SH-SY5Y (cell line): Measurements from ENCODE around the gene VSIG8.

Source experiments
- GATA2 ChIP-seq: IDR thresholded peaks from 2 replicates; pipeline ENCODE4 v1.6.1; 2011; ENCODE audit warnings: mild to moderate bottlenecking, low read depth, low read length
- GATA3 ChIP-seq: IDR thresholded peaks from 2 replicates; pipeline ENCODE4 v1.6.1; 2011; ENCODE audit warnings: low read depth, mild to moderate bottlenecking, low read length, moderate library complexity

Gene VSIG8

GRCh38 chr1:159817276-159818041 is 45.0 kb downstream of the VSIG8 start:
- TF ChIP-seq GATA3, result no peak
- TF ChIP-seq GATA2, result no peak

- TF ChIP-seq GATA3 (no peak), GATA2 (no peak)
These were observed 46.5 kb downstream of the VSIG8 start for GRCh38 chr1:159815926-159816325.

GRCh38 chr1:159804924-159805323 is 57.5 kb downstream of the VSIG8 start:
- no peak for TF ChIP-seq GATA3
- no peak for TF ChIP-seq GATA2
